Activated T-cell treated with anti-CD3 and anti-CD28 coated beads for 24 hours (primary cell): ENCODE measurements around the gene TEAD2.

Source experiments
- DNase-seq: peaks from one replicate; pipeline ENCODE4 v3.0.0-alpha.2; 2020; ENCODE audit warnings: low read depth

TEAD2 gene

GRCh38 chr19:49362048-49362928 is at the start of gene TEAD2:
TSS of gene TEAD2 (minus strand) at chr19:49362416. CDS start at chr19:49360075, 2,341 bp downstream.
- DNase-seq: no peak

- DNase-seq: no peak
Observed at GRCh38 chr19:49411681-49412326, 49.6 kb upstream of the TEAD2 start.

GRCh38 chr19:49409441-49410029 is 47.3 kb upstream of the TEAD2 start:
- no peak for DNase-seq

GRCh38 chr19:49408816-49409440 is 46.7 kb upstream of the TEAD2 start:
- DNase-seq: no peak

DNA sequence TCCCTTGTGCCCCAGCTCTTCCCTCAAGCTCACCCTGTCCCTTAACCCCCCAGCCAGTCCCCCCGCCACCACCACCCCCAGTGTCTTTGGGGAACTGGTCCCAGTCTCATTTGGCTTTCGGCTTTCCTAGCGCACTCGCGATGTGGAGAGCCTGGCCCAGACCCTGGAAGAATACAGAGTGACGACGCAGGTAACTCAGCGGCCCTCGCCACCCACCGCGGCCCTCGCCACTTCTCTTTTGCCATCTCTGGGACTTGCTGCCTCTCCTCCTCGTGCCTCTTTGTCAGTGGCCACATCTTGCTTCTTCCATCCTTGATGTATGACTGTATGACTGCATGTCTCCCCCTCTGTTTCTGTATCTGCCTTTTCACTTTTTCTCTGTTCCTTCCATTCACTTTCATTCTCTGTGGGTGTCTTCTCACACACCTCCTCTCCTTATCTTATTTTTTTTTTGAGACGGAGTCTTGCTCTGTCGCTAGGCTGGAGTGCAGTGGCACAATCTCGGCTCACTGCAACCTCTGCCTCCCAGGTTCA is 45.3 kb upstream of the TEAD2 start:
- no peak for DNase-seq

DNA sequence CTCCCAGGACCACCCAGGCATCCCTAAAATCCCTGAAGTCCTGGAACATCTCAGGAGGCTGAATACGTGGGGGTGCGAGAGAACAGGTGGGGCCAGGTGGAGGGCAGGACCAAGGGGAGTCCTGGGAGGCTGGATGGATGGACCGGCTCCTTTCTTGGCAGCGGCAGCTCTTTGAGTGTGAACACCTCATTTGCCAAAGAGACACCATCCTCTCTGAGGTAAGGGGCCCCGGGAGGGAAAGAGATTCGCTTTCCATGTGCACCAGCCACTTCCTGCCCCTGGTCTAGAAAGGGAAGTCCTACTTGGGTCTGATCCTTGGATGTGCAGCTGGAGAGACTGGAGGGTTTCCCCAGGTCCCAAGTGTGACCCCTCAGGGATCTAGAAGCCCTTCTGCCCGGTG is 44.9 kb upstream of the TEAD2 start:
- DNase-seq: no peak

GRCh38 chr19:49403404-49404187 is 41.4 kb upstream of the TEAD2 start:
- DNase-seq: no peak

DNA sequence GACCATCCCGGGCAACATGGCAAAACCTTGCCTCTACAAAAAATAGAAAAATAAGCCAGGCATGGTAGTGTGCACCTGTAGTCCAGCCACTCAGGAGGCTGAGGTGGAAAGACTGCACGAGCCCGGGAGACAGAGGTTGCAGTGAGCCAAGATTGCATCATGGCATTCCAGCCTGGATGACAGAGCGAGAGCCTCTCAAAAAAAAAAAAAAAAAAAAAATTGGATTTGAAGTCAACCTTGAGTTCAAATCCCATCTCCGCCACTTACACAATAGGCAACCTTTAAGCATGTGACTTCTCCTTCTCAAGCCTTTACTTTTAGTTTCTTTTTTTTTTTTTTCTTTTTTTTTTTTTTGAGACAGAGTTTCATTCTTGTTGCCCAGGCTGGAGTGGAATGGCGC is 37.8 kb upstream of the TEAD2 start:
- DNase-seq: no peak

- DNase-seq: no peak
Observed at GRCh38 chr19:49398931-49399330, 36.7 kb upstream of the TEAD2 start.

GRCh38 chr19:49398001-49398615 is 35.9 kb upstream of the TEAD2 start:
- DNase-seq: no peak

DNA sequence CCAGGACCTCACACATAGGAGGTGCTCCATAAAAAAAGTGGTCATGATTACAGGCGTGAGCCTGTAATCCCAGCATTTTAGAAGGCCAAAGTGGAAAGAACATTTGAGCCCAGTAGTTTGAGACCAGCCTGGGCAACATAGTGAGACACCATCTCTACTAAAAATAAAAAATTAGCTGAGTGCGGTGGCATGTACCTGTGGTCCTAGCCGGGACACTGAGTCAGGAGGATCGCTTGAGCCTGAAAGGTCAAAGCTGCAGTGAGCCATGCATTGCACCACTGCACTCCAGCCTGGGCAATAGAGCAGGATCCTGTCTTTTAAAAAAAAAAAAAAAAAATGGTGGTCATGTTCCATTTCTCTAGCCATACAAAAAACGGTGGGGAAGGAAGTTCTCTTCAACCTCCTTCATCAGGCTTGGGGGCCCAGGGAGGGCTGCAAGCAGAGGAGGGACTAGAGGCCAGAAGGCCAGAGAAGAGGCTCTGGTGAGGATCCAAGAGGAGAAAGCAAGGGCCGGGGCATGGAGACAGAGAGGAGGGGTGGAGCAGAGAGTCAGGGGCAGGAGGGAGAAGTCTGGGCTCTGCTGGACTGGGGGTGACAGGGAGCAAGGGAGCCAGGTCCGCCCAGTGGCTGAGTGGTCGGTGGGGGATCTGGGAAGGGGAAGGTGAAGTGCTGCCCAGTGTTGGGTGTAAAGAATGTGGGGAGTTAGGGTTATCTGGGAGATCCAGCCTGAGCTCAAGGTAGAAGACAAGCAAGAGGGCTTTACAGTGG is 34.7 kb upstream of the TEAD2 start:
- no peak for DNase-seq

GRCh38 chr19:49395581-49396407 is 33.6 kb upstream of the TEAD2 start:
- DNase-seq: no peak

- no peak for DNase-seq
Observed at GRCh38 chr19:49393881-49394280, 31.7 kb upstream of the TEAD2 start.

DNA sequence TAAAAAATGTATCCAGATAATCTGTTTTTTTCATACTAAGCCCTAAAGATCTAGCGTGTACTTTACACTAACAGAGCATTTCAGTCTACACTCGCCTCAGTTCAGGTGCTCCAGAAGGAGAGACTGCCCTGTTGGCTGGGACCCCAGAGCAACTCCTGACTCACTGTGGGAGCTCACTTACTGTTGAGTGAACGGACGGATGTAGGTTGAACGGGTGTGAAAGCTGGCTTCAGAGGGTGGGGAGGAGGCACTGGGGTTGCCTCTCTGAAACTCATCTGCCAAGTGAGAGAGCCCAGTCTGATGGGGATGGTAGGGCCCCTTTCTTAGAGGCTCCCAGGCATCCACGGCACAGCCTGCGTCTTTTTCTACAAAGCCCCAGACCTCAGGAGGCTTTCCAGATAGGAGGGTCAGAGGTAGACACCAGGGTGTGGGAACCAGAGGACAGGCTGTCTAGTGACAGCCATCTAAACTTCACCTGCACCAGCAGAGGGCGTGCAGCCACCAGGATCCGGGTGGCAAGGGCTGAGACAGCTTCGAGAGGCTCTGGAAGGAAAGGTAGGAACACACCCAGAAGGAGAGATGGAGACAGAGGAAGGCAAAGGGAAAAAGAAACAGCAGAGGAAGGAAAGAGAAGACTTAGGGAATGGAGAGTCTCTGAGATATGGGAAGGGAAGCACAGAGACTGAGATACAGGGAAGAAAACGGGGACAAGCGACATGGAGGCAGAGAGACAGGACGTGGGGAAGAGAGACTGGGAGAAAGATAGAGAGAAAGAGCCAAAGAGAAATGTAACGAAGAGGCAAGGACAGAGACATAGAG is 29.6 kb upstream of the TEAD2 start:
- DNase-seq: peak; percentile 72

GRCh38 chr19:49390929-49391359 is 28.7 kb upstream of the TEAD2 start:
- DNase-seq: no peak

DNA sequence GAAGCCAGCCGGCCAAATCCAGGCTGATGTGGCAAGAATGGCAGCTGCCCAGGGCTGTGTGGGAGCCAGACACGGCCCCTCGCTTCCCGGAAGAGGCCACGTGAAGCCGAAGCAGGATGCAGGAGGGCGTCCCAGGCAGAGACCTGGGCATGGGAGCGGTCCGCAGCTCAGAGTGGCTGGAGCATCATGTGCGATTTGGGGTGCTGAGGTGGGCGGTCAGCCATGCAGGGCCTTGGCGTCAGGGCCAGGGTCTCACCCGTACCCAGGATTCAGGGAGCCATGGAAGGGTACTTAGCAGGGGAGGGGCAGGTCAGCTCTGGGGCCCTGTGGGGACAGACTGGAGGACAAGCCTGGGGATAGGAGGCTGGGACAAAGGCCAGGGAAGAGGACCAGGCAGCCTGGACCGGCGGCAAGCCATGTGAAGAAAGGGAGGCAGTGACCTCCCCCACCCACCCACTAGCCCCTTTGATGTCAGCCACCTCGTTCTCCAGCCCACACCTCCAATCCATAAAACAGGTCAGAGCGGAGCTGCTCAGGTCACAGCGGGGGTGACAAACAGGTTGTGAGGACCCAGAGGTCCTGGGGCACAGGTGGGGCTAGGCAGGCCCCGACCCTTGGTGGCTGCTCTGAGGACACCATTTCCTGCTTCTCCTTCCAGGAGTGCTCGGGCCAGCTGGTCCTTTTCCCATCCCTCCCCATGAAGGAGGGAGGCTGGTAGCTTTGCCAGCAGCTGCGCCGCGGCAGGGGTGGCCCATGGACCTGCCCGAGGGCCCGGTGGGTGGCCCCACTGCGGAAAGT is 28.1 kb upstream of the TEAD2 start:
- no peak for DNase-seq

DNA sequence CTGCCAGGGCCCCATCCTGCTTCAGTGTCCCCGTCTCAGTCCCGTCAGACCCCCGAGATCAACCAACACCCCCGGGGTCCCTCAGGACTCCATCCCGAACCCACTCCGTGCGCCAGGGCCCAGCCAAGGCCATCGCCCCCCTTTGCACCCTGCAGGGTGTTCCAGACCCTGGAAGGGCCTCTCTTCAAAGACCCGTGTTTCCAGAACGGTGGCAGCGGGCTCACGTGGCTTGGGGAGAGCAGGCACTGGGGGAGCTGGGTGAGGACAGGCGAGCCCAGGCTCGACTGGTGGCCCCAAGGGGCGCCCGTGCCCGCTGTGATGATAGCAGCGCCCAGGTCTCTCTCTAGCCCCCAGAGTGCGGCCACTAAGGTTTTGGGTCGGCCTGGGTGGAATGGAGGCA is 27.2 kb upstream of the TEAD2 start:
- DNase-seq: no peak

DNA sequence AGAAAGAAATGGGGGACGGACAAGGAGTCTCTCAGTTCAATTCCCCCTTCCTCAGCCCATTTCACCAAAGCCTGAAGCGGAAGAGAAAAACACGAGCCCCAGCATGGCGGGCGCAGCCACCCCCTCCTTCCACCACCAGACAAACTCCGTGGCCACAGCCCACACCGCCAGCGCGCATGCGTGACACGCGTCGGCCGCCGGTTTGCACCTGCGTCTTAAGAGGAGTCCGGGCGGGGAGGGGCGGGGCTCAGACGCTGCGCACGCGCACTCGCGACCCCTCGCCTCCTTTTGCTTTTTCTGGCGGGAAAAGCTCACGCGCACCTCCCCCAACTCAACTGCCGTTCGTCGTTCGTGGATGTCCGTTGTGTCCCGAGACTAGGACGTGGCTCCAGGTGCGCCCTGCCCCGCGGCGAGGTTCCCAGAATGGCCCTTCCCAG is 25.7 kb upstream of the TEAD2 start, which contains the start of gene KASH5:
KASH5 (plus strand) TSS at position 314 of the 437 bp plus-strand sequence. CDS start 2,635 bp downstream, outside the sequence.
- peak; percentile 85 for DNase-seq
